HG03354 (cell line): Measurements from ENCODE around the gene AS3MT.
"Not testable (repeated sequence)": the region's sequence is repeated elsewhere in the genome, so short reads cannot be mapped to it uniquely, and the experiment has no call there.

Experiments used
- ATAC-seq: cut with Tn5 transposase; IDR thresholded peaks from one replicate; pipeline ENCODE4 v1.9.1; 2021; ENCODE audit warnings: mild to moderate bottlenecking; ENCODE audit not compliant: unreplicated experiment, poor library complexity, severe bottlenecking

The AS3MT gene

GRCh38 chr10:102853237-102853636, 16.0 kb upstream of the AS3MT start:
- ATAC-seq: not testable (repeated sequence)

GRCh38 chr10:102855731-102856436, 13.4 kb upstream of the AS3MT start:
- ATAC-seq: not testable (repeated sequence)

GRCh38 chr10:102856758-102857424, 12.4 kb upstream of the AS3MT start:
- ATAC-seq: no peak

- ATAC-seq: no peak
Observed at GRCh38 chr10:102859911-102860310, 9.4 kb upstream of the AS3MT start.

GRCh38 chr10:102863660-102864059, 5.6 kb upstream of the AS3MT start:
- ATAC-seq: no peak

- no peak for ATAC-seq
Observed at GRCh38 chr10:102865620-102866019, 3.6 kb upstream of the AS3MT start.

- no peak for ATAC-seq
Observed at GRCh38 chr10:102868911-102869257, 386 bp upstream of the AS3MT start.

- ATAC-seq: no peak
Observed at GRCh38 chr10:102870221-102870620, 951 bp downstream of the AS3MT start.

- no peak for ATAC-seq
Observed at GRCh38 chr10:102872163-102872562, 2.9 kb downstream of the AS3MT start.

GRCh38 chr10:102876747-102877153, 7.5 kb downstream of the AS3MT start:
- ATAC-seq: no peak

GRCh38 chr10:102878629-102879028, 9.4 kb downstream of the AS3MT start:
- no peak for ATAC-seq

- no peak for ATAC-seq
Observed at GRCh38 chr10:102880256-102880655, 11.0 kb downstream of the AS3MT start.

- ATAC-seq: no peak
Observed at GRCh38 chr10:102888048-102888447, 18.8 kb downstream of the AS3MT start.

- no peak for ATAC-seq
Observed at GRCh38 chr10:102894466-102895213, 25.4 kb downstream of the AS3MT start.

GRCh38 chr10:102900006-102900405, 30.7 kb downstream of the AS3MT start:
- no peak for ATAC-seq

- no peak for ATAC-seq
Observed at GRCh38 chr10:102904346-102904745, 35.1 kb downstream of the AS3MT start.

- ATAC-seq: no peak
Observed at GRCh38 chr10:102906507-102906906, 37.2 kb downstream of the AS3MT start.

- ATAC-seq: no peak
Observed at GRCh38 chr10:102914781-102915180, 45.5 kb downstream of the AS3MT start.

GRCh38 chr10:102916173-102916572, 46.9 kb downstream of the AS3MT start:
- no peak for ATAC-seq

- peak; percentile 48 for ATAC-seq
Observed at GRCh38 chr10:102917314-102917961, 48.2 kb downstream of the AS3MT start.
